Thymus (tissue), 11 donors: ENCODE data around the gene SPRY2. TPM values are rescaled to one million over a fixed set of nuclear protein-coding genes. Genes with fewer than 3 reads are reported as not detected.
"Not testable (repeated sequence)": the region's sequence is repeated elsewhere in the genome, so short reads cannot be mapped to it uniquely, and the experiment has no call there.

ENCODE experiments used
- DNase-seq, 9 donors: peaks; one replicate each; pipeline ENCODE4 v3.0.0-alpha.2; 2013; ENCODE audit warnings: low spot score in 9 of 9, low read depth in 6 of 9, missing footprints in 1 of 9
- H3K27ac ChIP-seq, 2 donors: one replicate each; pipeline ENCODE4 v1.5.1; 2013; ENCODE audit warnings: control low read depth in 1 of 2, low read depth in 1 of 2, low read length in 1 of 2, mild to moderate bottlenecking in 1 of 2, moderate library complexity in 1 of 2
- H3K27me3 ChIP-seq, 2 donors: one replicate each; pipeline ENCODE4 v1.5.1; 2013; ENCODE audit warnings: low read length in 1 of 2; ENCODE audit not compliant: control insufficient read depth in 2 of 2, insufficient read depth in 1 of 2
- H3K36me3 ChIP-seq, 2 donors: one replicate each; pipeline ENCODE4 v1.5.1; 2013; ENCODE audit warnings: low read length in 1 of 2, mild to moderate bottlenecking in 1 of 2, moderate library complexity in 1 of 2; ENCODE audit not compliant: control insufficient read depth in 2 of 2, insufficient read depth in 2 of 2
- H3K4me1 ChIP-seq, 2 donors: one replicate each; pipeline ENCODE4 v1.5.1; 2013; ENCODE audit warnings: low read length in 2 of 2; ENCODE audit not compliant: control insufficient read depth in 2 of 2, insufficient read depth in 2 of 2
- H3K4me3 ChIP-seq, 2 donors: one replicate each; pipeline ENCODE4 v1.5.1; 2013; ENCODE audit warnings: low read length in 2 of 2, control low read depth in 1 of 2, mild to moderate bottlenecking in 1 of 2
- H3K9me3 ChIP-seq, 2 donors: one replicate each; pipeline ENCODE4 v1.5.1; 2013; ENCODE audit warnings: low read length in 1 of 2, mild to moderate bottlenecking in 1 of 2; ENCODE audit not compliant: control insufficient read depth in 2 of 2, insufficient read depth in 1 of 2
- WGBS: extraction: QIAGEN DNeasy Blood & Tissue Kit; methylation state at CpG from one replicate; pipeline ENCODE4 v1.1.7; 2013; 5-methylcytosine and 5-hydroxymethylcytosine counted together
- polyA plus RNA-seq: library from polyadenylated mRNA; stranded (reverse); fragments of 200-250 nt; gene quantifications from one replicate; pipeline ENCODE4 v1.2.3, GENCODE V29; 2013
- total RNA-seq: library from RNA; stranded (reverse); fragments of 120-200 nt; gene quantifications from one replicate; pipeline ENCODE4 v1.2.4, GENCODE V29; 2013
- donor health status: healthy.

Gene SPRY2
- total and polyA plus RNA-seq, 2 donors, result 7.6 to 21.6 TPM

DNA sequence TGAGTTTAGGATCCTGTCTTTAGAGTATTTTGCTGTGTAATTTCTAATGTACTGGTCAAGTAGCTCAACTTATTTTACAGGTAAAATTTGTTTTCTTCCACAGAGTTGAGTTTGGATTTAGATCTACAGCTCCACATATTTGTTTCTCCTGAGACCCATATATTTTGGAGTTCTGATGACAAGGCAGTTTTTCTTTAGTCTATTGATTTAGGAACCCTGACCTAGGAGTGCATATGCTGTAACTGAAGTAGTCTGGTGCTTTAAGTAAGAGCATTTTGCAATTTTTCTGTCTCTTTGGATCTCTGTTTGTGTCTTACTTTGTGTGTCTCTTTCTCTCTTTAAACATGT, 19.5 kb upstream of the SPRY2 start:
- Histone ChIP-seq H3K4me1 (peaks cover 0 to 12% of the 10 kb centered on the region in 2 donors), H3K36me3 (no peaks in the 10 kb centered on the region), H3K27ac (no peak overlapping the region)

DNA sequence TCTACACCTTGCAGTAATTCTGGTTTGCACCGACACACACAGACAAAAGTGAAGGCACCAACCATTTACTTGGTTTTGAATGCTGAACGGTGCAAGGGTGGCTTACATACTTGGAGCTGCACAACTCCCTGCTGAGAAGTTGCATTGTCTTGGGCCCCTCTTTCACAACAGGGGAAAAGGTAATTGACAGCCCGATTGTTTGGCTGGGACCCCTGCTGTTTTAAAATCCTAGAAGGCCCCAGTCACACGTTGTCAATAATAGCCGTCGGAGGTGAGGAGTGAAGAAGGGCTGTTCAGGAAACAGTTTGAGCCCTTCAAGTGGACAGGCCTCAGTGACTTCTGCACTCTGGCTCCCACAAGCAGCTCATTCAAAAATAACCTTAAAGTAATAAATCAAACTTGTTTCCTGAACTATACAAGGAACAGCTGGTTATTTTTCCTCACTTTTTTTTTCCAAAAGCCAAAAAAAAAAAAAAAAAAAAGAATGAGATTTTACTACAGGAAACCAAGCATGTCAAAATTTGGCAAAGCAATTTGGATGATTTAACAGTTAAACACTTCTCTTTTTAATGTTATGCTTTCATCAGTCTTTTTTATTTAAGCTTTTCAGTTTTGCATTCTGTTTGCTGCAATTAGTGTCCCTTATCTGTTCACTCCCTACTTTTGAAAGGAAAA, 19.0 kb upstream of the SPRY2 start:
- Histone ChIP-seq H3K4me3 (no peak overlapping the region), H3K9me3 (peaks cover 0 to 3% of the 10 kb centered on the region in 2 donors), H3K36me3 (no peaks in the 10 kb centered on the region), H3K27ac (no peak overlapping the region), H3K27me3 (no peaks in the 10 kb centered on the region), H3K4me1 (peaks cover 0 to 12% of the 10 kb centered on the region in 2 donors)
- DNase-seq, result no peak
- 54% methylated on average over 6 of the region's 6 CpGs for WGBS

More for the DNA sequence above, 19.5 kb upstream of the SPRY2 start:
- DNase-seq, result no peak
- peaks cover 0 to 3% of the 10 kb centered on the region in 2 donors for H3K9me3 ChIP-seq
- no peaks in the 10 kb centered on the region for H3K27me3 ChIP-seq
- H3K4me3 ChIP-seq, result no peak overlapping the region

DNA sequence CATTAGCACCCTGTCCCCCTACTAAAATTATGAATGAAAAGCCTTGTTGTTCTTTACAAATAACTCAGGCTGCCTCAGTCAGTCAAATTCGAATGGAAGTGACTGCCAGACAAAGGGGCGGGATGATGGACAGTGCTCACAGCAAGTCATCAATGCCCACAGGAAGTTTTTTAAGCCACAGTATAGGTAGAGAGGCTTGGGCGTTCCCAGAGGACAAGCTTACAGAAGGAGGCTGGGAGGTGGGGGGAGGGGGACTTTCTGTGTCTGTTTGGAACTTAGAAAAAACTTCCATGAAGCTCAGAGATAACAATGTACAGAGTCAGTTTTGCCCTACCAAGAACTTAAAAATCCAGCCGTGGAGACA, 18.5 kb upstream of the SPRY2 start:
- Histone ChIP-seq H3K36me3 (no peaks in the 10 kb centered on the region), H3K4me3 (no peak overlapping the region), H3K27ac (no peak overlapping the region), H3K4me1 (peaks cover 0 to 12% of the 10 kb centered on the region in 2 donors), H3K9me3 (peaks cover 0 to 3% of the 10 kb centered on the region in 2 donors), H3K27me3 (no peaks in the 10 kb centered on the region)
- 77% methylated on average over 4 of the region's 4 CpGs for WGBS
- DNase-seq, result no peak

DNA sequence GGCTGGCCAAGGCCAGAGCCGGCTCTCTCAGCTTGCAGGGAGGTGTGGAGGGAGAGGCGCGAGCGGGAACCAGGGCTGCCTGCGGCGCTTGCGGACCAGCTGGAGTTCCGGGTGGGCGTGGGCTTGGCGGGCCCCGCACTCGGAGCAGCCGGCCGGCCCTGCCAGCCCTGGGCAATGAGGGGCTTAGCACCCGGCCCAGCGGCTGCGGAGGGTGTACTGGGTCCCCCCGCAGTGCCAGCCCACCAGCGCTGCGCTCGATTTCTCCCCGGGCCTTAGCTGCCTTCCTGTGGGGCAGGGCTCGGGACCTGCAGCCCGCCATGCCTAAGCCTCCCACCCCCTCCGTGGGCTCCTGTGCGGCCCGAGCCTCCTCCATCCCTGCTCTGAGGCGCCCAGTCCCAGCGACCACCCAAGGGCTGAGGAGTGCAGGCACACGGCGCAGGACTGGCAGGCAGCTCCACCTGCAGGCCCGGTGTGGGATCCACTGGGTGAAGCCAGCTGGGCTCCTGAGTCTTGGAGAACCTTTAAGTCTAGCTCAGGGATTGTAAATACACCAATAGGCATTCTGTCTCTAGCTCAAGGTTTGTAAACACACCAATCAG, 14.7 kb upstream of the SPRY2 start:
- DNase-seq, H3K9me3 ChIP-seq, H3K27me3 ChIP-seq, H3K4me3 ChIP-seq, H3K36me3 ChIP-seq, H3K4me1 ChIP-seq, H3K27ac ChIP-seq: not testable (repeated sequence)
- WGBS, result 96% methylated on average over 32 of the region's 32 CpGs

DNA sequence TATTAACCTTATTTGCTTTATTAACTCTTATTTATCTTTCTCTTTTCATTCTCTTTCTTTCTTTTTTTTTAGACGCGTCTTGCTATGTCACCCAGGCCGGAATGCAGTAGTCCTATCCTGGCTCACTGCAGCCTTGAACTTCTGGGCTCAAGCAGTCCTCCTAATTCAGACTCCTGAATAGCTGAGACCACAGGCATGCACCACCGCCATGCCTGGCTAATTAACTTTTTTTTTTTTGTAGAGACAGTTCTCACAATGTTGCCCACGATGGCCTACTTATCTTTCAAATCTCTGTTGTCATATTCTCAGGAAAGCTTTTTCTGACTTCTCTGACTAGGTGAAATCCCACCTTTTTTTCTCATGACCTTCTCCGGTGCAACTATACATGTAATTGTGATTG, 7.8 kb upstream of the SPRY2 start:
- WGBS, result 92% methylated on average over 6 of the region's 6 CpGs
- Histone ChIP-seq H3K4me3 (no peak overlapping the region), H3K4me1 (no peaks in the 10 kb centered on the region), H3K27me3 (peaks cover 0 to 4% of the 10 kb centered on the region in 2 donors), H3K9me3 (no peaks in the 10 kb centered on the region), H3K27ac (no peak overlapping the region), H3K36me3 (no peaks in the 10 kb centered on the region)
- no peak for DNase-seq

DNA sequence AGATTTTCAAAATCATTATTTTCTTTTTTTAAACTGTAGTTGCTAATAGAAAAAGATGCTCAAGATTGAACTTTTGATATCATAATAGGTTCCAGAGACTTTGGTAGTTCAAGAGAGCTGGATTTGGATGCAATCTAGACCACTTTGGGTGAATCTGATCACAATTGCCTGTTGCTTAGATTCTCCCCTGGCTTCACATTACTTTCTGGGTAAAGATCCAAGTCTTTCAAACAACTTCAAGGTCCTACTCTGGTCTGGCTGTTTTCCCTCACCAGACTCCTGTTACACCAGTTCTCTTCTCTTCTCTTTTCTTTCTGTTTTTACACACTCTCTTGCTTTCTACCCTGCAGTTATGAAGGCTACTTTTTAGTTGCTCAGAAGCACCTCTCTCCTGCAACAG, 7.4 kb upstream of the SPRY2 start:
- no peak for DNase-seq
- no peak overlapping the region for H3K4me3 ChIP-seq
- H3K36me3 ChIP-seq, result no peaks in the 10 kb centered on the region
- peaks cover 0 to under 1% of the 10 kb centered on the region in 2 donors for H3K4me1 ChIP-seq
- no peaks in the 10 kb centered on the region for H3K9me3 ChIP-seq
- peaks cover 0 to 4% of the 10 kb centered on the region in 2 donors for H3K27me3 ChIP-seq
- no peak overlapping the region for H3K27ac ChIP-seq

DNA sequence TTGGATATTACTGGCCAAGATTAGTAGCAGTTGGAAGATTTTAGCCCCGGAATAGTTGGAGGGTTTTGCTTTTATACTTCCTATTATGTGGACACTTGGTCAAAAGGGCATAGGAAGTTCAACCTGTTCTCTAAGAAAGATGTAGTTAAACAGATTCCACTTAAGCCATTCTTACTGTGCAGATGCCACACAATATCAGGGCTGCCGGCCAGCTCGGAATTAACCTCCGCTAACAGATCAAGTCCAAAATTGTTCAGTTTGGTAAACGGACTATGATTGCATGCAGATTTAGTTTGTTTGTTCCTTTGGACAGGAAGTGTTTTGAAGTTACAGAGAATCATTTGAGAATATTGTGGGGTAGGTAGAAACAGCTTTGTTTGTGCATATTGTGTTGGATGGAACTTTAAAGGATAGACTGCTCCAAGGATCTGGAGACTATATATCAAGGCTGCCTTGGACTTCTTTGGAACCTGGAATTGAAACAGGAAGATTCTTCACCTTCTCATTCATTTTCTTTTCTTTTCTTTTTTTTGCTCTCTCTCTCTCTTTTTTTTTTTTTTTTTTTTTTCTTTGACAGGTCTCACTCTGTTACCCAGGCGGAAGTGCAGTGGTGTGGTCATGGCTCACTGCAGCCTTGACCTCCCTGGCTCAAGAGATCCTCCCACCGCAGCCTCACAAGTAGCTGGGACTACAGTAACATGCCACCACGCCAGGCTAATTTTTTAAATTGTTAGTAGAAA, 5.0 kb upstream of the SPRY2 start:
- no peak overlapping the region for H3K27ac ChIP-seq
- H3K9me3 ChIP-seq, result no peaks in the 10 kb centered on the region
- DNase-seq, result no peak
- WGBS, result 97% methylated on average over 8 of the region's 8 CpGs
- no peaks in the 10 kb centered on the region for H3K36me3 ChIP-seq
- peaks cover 10 to 26% of the 10 kb centered on the region in 2 donors for H3K27me3 ChIP-seq
- H3K4me1 ChIP-seq, result peaks cover 0 to 10% of the 10 kb centered on the region in 2 donors
- no peak overlapping the region for H3K4me3 ChIP-seq

DNA sequence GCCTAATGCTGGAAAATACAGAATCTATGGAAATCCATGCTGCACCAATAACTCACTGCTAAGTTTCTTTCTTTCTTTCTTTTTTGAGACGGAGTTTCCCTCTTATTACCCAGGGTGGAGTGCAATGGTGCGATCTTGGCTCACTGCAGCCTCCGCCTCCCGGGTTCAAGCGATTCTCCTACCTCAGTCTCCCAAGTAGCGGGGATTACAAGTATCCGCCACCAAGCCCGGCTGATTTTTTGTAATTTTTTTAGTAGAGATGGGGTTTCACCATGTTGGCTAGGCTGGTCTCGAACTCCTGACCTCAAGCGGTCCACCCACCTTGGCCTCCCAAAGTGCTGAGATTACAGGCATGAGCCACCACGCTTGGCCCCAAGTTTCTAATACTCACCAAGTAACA, 3.1 kb upstream of the SPRY2 start:
- Histone ChIP-seq H3K27me3 (peaks cover 18 to 45% of the 10 kb centered on the region in 2 donors), H3K4me1 (peaks cover 0 to 20% of the 10 kb centered on the region in 2 donors)
- not testable (repeated sequence) for H3K36me3 ChIP-seq, H3K9me3 ChIP-seq, H3K4me3 ChIP-seq, H3K27ac ChIP-seq, DNase-seq
- WGBS, result 96% methylated on average over 11 of the region's 11 CpGs
